ENCODE data around the gene CENPN. TPM values are rescaled to one million over a fixed set of nuclear protein-coding genes. Genes with fewer than 3 reads are reported as not detected.

CENPN gene, protein sequence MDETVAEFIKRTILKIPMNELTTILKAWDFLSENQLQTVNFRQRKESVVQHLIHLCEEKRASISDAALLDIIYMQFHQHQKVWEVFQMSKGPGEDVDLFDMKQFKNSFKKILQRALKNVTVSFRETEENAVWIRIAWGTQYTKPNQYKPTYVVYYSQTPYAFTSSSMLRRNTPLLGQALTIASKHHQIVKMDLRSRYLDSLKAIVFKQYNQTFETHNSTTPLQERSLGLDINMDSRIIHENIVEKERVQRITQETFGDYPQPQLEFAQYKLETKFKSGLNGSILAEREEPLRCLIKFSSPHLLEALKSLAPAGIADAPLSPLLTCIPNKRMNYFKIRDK
- 45.9 and 64.4 TPM in 2 replicates for total RNA-seq (2014; rRNA removed; shearing (Covaris generic))

DNA sequence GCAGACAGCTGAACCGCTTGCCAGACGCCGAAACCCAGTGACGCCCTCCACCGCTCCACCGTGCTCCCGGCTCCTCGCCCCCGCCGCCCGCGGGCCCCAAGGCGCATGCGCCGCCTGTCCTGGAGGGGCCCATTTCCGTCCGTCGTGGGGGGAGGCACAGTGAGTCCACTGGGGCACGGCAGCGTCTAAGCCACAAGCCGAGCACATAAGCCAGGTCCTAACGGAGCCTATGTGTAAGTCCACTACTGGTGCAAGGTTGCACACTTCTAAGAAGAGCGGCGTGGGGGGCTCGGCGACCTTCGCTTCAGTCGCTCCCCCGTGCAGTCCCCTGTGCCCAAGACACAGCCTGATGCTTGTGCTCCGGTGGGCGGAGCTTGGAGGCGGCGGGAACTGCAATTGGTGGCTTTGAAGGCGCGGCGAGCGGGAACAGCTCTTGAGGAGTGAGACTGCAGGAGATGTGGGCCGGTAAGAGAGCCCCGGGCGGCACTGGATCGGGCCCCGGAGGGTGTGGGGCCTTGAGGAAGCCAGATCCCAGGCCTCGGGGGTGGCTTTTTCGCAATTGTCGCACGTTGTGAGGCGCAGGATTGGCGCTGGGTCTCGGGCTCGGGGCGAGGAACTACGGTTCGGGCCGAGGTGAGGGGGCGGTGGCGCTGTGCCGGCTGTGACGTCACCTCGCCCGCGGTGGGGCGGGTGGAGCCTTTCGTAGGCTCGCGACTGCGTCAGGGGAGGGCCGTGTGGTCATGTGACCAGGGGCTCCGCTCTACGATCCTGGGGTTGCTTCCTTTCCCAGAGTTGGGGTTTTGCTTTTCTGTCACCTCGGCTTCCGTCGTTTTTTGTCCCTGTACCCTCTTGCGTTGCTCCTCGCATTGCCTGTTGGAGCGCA, at the start of gene CENPN, which contains the start of gene CMC2:
Gene CENPN, plus strand, starts transcription at position 402 of the 883 bp plus-strand sequence. CDS start 4,726 bp downstream, outside the sequence.
Gene CMC2, minus strand, starts transcription at position 73 of the 883 bp plus-strand sequence. CDS start 9,491 bp downstream, outside the sequence.
- DNase-seq (ENCODE audit: low spot score), result peak; percentile 97

DNA sequence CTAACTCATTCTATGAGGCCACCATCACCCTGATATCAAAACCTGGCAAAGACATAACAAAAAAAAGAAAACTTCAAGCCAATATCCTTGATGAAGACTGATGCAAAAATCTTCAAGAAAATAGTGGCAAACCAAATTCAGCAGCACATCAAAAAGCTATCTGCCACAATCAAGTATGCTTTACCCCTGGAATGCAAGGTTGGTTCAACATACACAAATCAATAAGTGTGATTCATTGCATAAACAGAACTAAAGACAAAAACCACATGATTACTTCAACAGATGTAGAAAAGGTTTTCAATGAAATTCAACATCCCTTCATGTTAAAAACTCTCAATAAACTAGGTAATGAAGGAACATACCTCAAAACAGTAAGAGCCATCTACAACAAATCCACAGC, 48.7 kb upstream of the CENPN start:
- DNase-seq (ENCODE audit: low spot score), result no peak

DNA sequence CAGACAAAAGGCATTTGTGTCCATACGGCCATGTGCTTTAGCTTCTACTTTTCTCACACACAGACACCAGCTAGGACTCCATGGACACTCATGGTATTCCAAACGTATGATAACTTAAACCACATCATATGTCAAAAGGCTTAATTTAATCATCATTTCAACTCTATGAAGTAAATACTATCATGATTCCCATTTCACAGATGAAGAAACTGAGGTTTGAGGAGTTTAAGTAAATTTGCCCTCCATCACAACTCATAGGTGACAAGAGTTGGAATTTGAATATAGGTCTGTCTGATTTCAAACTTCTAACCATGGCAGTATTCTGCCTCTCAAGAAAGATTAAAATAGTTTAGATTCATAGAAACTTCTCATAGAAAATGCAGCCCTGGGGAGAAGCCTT, 44.1 kb upstream of the CENPN start:
- no peak for DNase-seq (ENCODE audit: low spot score)

DNA sequence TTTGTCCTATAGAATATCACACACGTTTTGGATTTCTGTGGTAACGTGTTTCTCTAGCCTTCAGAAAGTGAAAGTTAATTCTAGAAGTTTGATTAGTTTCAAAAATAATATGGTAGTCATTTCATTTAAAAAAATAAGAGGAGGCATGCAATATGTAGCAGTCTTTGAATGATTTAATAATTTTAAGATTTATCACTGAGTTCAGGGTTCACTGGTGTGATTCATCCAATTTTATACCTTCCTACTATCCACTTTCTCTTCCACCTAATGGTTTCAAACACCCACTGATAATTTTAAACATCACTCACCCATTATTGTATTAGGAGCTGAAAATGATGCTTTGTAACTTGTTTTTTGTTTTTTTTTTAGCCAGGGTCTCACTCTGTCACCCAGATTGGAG, 42.7 kb upstream of the CENPN start:
- no peak for DNase-seq (ENCODE audit: low spot score)

DNA sequence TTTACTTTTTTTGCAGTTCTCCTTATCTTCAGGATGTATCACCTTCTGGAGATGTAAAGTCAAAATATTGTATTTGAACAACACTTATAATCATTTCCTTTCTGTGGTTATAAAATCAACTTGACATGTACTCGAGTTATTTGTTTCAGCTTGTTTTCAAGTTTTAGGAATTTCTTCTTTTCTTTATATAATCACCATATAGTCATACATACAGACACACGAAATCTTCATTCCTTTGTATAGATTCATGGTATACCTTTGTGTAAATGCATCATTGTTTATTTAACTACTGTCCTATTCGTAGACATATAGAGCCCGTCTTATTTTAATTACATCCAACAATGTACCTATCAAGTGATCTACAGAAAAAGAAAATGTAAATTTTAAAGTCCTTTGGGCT, 40.4 kb upstream of the CENPN start:
- no peak for DNase-seq (ENCODE audit: low spot score)

DNA sequence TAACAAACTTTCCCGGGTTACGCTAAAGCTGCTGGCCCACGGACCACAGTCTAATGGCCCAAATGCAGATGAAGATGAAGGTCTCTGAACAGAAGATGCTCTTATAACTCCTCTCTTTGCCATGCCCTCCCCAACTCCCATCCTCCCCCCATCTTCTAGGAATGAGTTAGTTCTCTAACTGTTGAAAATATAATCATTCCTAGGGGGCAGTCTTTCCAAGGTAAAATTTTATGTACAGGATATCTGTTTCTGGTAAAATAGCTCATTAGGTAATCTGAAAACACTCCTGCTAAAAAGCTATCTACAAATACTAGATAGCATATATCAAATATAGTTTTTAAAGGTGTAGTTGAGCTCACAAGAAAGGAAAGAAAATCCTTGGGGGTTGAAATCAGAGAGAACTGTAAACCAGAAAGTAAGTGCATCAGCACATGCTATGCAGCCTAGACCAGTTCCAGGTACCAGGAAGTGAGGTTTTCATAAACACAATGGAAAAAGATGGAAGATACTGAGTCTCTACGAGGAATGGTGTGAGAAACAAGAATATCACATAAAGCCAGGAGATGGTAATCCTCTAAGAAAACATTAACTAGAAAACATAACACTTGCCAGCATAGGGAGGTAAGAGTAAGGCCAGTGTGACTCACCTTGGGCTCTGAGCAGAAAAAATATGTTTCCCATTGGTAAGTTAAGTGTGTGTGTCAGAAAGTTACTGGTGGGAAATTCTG, 38.5 kb upstream of the CENPN start:
- peak; percentile 16 for DNase-seq (ENCODE audit: low spot score)

DNA sequence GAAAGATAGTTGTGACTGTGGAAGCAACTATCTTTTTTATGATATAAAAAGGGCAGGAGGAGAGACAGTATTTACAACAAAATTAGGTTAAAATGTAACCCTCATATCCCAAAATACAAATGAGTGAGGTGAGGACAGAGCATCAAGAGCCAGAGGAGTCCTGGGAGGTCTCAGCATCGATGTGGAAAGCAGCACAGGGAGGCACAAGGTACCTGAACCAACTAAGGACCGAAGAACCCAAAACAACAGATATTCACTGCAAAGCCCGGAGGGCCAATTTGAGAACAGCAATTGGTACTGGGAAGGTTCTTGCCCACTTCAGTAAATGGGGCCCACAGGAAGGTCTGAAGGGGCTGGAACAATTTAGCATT, 37.9 kb upstream of the CENPN start:
- no peak for DNase-seq (ENCODE audit: low spot score)

DNA sequence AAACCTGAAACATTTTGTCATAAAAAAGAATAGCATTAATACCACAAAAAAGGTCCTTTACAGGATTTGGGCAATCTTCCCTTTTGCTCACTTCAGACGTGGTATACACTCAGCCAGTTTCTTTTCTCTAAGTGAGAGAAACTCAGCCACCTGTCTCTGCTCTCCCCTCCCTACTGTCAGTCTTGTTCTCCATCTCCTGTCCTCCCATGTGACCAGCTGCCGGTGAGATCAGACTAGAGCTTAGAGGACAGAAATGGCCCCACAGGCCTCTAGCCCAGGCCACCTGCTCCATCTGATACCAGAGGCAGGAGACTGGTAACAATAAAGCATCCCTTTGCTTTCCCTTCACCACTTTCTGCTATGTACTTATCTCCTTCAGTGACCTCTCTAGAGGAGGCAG, 35.2 kb upstream of the CENPN start:
- no peak for DNase-seq (ENCODE audit: low spot score)

DNA sequence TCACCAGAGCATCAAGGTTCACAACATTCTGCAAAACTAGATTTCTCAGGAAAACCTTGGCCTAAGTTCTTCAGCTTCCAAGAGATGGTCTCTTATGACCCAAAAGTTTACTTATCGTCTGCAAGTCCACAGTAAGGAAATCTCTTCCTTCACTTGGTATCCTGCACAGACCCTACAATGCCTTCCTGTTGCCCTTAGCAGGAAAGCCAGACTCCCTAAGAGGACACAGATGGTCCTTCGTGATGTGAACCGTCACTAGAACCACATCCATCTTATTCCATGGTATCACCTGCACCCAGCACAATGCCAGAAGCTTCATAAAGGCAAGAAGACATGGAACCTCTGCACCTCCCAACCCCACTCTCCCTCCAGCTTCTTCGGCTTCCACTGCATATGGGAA, 34.4 kb upstream of the CENPN start:
- DNase-seq (ENCODE audit: low spot score), result no peak

DNA sequence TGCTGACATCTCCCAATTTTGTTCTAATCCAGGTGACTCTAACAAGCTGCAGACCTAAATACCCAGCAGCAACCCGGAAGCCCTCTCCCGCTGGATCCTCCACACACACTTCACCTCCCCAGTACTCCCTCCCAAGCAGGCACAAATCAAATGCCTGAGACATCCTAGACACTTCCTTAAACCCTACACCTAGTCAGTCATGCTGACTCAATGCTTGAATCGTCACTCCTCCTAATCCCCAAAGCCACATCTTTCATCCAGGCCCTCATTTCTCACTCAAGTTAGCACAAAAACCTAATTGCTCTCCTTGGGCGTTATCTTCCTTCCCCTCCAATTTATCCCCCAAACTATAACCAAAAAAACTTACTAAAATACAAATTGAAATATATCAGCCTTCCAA, 33.0 kb upstream of the CENPN start:
- DNase-seq (ENCODE audit: low spot score), result no peak

DNA sequence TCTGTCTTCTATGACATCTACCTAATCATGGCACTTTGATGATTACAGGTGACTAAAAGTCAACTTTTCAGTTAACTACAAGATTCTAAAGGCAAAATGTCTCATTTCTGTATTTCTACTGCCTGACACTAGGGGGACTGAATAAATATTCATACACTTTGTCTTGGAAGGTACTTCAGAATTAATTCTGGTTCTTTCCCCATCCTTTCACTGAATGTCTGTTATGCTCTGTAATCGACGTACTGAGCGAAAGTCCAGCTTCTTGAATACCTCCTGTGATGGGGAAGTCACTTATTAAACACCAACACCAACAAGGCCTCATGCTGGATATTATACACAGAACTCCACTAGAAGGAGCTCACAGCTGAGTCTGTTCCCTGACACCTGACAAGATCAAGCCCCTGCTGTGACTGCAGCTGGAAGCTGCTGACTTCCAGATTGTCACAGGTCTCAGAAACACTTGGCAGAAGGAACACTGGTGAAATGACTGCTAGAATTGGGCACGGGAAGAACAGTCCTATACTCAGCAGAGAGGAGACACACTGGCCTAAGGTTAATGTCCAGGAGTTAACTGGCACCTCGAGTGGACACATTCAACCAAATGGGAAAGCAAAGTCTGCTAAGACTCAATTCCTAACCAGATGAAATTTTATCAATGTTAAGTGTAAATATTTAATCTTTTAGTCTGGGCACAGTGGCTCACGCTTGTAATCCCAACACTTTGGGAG, 32.2 kb upstream of the CENPN start:
- DNase-seq (ENCODE audit: low spot score), result no peak

DNA sequence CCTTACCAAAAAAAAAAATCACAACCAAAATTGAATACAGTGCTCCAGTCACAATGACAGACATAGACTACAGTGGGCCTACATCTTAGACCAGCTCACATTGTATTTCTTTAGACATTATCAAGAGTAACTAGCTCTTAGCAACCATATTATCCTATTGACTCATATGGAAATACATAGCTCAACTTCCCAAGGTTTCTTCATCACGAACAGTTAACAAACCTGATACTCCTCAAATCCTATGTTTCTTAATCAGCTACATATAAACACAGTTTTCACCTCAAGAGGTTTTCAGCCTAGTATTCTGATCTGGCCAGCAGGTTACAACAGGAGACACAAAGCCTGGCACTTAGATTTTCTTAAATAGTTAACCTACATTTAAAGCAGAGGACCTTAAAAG, 30.1 kb upstream of the CENPN start:
- DNase-seq (ENCODE audit: low spot score), result no peak

DNA sequence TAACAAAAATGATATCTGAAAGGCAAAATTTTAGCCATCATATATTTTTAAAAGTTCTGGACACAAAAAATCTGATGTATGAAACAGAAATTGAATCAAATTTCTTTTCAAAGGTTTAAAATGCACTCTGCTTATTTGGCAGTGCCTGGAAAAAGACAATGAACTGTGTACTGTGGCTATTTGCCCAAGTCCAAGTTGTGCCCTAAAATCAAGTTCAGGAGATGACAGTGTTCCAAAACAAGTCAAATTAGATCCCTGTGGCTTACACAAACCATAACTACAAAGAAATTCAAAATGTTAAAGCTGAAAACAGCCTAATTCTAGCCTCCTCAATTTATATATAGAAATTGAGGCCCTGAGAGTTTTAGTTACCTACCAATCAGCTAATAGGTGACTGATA, 25.9 kb upstream of the CENPN start:
- no peak for DNase-seq (ENCODE audit: low spot score)

DNA sequence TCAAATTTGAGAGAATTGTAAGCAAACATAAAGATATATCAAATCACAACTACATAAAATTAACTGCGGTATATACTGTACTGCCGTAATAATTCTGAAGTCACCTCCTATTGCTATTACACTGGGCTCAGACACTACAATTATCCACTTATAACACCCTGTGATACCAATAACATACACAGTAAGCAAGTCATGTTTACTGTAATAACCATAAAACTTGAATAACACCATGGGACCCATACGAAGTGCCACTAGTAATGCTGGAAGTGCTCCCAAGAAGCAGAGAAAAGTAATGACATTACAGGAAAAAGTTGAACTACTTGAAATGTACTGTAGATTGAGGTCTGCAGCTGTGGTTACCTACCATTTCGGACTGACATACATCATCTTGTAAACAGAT, 24.4 kb upstream of the CENPN start:
- DNase-seq (ENCODE audit: low spot score), result no peak

DNA sequence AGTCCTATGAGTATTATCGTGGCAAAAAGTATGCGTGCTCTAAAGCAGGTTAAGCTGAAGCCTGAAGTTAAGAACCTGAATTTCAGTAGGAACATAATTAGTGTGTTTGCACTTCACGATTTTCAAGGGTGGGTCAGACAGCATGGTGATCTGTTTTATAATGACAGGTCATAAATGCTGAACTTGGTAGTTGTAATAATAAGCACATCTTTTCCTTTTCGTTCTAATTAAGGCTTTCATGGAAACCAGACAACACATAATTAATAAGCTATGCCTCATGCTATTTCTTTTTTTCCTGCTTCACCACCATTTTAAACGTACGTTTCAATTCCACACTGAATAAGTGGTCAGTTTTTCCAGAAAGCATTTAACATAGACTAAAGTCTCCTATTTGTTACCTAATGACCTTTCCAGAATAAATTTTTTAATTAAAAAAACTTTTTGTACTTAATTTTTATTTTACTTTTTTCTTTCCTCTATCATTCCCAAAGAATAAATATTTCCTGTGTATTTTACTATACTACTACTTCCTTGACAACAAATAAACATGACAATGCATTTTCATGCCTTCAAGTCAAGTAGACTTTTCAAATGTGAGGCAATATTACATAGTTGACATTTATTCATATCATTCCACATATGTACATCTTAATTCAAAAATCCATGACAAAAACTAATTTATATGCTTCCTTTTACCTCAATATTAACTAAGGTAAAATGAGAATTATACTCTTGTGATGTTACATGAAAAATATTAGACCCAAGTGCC, 22.7 kb upstream of the CENPN start:
- peak; percentile 35 for DNase-seq (ENCODE audit: low spot score)

DNA sequence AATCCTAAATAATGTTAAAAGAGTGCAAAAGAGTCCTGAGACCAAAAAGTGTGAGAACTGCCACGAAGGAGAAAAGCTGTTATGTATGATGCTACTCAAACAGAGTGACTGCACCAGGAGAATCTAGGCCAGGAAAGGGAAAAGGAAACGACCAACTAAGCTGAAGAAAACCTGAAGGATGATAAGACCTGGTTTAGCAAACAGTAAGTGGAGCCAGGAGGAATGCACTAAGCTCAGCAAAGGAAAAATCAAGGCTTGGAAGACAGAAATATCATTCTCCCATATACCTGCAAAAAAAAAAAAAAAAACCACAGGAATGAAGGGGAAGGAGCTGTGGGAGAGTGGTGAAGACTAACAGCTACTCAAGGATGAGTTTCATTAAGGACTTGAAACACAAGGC, 21.4 kb upstream of the CENPN start:
- no peak for DNase-seq (ENCODE audit: low spot score)

DNA sequence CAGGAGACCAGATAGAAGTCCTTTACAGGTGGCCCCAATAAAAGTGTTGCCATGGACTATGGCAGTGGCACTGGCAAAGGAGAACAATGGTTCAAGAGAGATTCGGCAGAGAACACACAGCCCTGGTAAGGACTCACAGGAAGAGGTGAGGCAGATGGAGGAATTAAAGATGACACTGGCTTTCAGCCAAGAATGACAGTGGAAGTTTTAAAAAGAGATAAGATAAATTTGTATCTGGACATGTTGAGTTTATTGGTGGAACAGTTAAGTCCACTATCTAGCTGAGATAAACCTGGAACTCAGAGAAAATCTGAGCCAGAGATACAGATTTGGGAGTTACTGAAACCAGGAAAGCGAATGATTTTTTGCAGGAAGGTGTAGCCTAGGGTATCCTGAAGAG, 20.5 kb upstream of the CENPN start:
- DNase-seq (ENCODE audit: low spot score), result no peak

DNA sequence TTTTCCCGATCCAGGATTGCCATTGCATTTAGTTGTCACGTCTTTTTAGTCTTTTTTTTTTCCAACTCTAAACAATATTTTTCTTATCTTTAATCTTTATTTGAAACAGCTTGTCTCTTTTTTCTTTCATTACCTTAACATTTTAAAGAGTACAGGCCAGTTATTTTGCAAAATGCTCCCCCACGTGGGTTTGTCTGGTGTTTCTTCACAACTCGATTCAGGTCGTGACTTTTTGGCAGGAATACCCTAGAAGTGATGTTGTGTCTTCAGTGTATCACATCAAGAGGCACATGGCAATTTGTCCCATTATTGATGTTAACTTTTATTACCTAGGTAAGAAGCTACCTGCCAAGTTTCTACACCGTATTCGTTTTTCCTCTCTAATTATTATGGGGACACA, 18.3 kb upstream of the CENPN start:
- no peak for DNase-seq (ENCODE audit: low spot score)

DNA sequence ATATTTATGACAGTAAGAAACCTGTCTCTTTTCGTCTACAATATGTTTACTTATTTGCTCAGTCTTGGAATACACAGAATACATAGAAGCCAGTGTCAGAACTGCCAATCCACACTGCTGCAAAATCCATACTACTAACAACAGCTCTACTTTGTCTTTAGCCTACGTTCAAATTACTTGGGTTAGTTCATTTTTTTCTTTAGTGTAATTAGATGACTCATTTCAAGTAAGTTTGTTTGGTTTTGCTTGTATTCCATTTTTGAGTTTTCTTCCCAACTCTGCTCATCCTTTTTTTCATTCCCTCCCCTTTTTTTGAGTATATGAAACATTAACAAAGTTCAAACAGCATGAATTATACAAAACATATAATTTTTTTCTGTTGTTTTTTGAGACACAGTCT, 17.2 kb upstream of the CENPN start:
- no peak for DNase-seq (ENCODE audit: low spot score)

DNA sequence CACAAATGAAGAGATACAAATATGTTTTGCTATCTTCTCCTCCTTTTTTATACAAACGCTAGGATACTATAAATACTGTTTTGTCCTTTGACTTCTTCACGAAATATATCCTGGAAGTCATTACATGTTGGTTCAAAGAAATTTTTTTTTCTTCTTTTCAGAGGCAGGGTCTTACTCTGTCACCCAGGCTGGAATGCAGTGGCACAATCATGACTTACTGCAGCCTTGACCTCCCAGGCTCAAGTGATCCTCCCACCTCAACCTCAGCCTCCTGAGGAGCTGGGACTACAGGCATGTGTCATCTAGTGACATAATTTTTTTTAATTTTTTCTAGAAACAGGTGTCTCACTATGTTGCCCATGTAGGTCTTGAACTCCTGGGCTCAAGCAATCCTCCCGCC, 16.4 kb upstream of the CENPN start:
- no peak for DNase-seq (ENCODE audit: low spot score)

DNA sequence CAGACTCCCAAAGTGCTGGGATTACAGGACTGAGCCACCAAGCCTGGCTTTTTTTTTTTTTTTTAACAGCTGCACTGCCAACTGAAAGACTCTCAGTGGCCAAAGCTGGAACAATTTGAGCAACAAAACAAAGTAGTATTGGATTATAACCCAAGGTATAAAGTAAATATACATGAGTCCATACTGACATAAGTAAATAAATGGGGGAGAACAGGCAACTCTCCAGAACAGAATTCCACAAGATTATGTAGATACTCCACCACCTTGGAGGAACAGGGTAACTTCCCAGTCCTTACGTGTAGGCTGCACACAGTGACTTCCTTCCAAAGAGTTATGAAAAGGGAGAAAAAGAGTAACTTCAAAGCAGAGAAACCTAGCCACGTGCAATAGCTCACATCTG, 16.0 kb upstream of the CENPN start:
- DNase-seq (ENCODE audit: low spot score), result no peak

Measured in HT-29 (cell line).